ENCODE measurements around the gene GRID1.

GRCh38 chr10:86206240-86206579 is 160.4 kb downstream of the GRID1 start:
- no peak for TF ChIP-seq CTCF (IDR thresholded peaks at IDR 0.05)
- no peak for TF ChIP-seq POLR2A (IDR thresholded peaks at IDR 0.05)
- TF ChIP-seq POLR2AphosphoS5 (IDR thresholded peaks at IDR 0.05) = no peak

All from breast epithelium (tissue), 3 donors.